ENCODE measurements around the gene ILF2.

The ILF2 gene

DNA sequence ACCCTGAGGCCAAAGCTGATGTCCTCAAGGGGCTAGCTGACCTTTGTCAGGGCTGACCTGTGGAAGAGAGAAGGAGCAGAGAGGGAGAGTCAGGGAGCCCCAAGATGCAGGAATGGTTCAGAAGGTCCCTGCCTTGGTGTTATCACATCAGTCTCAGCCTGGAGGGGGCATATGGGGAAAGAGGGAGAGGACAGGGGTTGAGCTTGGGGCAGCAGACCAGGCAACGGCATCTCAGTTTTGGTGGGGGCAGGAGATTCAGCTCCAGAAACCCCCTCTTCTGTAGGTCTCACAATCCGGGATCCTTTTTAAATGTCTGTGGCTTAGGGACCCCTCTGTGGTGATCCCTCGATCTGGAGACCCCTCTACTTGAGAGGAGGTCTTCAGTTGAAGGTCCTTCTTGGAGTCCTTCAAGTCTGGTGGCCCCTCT, 44.3 kb downstream of the ILF2 start:
- no peak for DNase-seq

DNA sequence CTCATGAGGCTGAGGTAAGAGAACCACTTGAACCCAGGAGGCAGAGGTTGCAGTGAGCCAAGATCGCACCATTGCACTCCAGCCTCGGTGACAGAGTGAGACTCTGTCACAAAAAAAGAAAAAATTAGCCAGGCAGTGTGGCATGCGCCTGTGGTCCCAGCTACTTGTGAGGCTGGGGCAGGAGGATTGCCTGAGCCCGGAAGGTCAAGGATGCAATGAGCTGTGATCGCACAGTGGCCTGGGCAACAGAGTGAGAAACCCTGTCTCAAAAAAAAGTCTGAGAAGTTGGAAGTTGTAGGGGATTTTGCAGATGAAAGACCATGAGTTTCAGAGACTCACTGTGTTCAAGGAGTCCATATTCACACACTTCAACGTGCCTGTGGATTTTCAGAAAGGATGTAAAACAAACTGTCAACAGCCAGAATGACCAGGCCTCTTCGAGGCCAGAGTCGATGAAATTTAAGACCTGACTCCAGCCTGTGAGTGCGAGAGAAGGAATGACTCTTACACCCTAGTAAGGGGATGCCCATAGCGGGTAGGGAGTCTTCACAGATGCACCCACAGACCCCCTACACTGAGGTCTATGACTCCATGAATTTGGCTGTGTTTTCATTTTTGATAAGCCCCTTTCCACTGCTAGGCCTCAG, 45.7 kb downstream of the ILF2 start:
- DNase-seq, result no peak

DNA sequence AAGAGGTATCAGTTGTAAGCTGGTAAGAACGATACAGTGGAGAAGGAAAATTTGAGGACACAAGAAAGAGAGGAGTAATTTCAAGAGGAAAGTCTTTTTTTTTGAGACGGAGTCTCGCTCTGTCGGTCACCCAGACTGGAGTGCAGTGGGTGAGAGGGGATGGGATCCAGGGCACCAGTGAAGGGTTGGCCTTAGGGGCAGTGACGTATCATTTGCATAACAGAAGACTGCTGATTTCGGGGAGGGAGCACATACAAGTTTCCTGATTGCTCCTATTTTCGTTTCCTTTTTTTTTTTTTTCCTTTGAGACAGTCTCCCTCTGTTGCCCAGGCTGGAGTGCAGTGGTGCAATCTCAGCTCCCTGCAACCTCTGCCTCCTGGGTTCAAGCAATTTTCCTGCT, 47.7 kb downstream of the ILF2 start:
- no peak for DNase-seq

DNA sequence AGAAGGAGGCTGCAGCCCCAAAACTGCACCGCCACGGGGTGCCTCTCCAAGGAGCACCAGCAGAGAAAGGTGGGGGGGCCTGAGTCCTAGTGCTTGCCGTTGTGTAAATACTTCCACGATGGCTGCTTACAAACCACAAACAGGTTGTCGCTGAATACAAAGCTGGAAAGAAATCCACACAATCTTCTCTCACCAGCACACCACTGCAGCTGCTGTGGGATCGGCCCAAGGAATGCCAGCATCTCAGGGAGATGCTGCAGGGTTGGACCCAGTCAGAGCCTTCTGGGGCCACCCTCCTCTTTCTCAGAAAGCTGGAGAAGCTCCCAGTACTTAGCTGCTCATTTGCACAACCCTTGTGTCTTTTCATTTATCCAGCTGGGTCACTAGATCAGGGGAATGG, 51.6 kb downstream of the ILF2 start:
- DNase-seq, result no peak

DNA sequence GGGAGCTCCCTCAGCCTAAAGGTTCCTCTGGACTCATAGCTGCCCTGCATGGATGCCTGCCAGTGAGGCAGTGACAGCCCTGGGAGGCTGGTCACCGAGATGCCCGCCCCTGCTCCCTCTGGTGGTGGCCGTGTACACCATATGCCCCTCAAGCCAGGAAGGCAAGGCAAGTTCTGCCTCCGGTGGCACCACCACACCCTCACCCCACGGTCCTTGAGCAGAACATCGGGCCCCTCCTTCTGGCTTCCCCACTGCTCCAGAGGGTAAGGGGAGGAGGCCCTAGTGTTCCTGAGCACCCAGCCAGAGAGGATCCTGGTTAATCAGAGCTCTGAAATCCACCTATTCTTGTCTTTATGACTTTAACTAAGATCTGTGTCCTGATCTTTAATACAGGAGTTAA, 53.1 kb downstream of the ILF2 start:
- no peak for DNase-seq

DNA sequence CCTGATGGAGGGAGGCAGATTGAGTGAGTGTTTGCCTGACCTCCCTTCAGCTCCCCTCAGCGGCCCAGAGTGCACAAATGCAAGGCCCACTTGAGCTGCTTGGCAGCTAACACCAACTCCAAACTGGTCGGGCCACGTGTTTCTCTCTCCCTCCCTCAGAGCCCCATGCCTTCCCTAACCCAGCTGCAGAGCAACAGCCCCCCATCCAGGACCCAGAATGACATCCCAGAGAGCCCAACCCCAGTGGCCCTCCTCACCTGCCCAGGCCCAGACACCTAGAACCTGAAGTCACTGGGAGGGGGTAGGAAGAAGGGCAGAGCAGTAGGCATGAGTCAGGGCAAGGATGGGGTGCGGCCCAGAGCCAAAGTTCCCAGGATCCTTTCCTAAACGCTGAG, 53.9 kb downstream of the ILF2 start:
- DNase-seq, result no peak

DNA sequence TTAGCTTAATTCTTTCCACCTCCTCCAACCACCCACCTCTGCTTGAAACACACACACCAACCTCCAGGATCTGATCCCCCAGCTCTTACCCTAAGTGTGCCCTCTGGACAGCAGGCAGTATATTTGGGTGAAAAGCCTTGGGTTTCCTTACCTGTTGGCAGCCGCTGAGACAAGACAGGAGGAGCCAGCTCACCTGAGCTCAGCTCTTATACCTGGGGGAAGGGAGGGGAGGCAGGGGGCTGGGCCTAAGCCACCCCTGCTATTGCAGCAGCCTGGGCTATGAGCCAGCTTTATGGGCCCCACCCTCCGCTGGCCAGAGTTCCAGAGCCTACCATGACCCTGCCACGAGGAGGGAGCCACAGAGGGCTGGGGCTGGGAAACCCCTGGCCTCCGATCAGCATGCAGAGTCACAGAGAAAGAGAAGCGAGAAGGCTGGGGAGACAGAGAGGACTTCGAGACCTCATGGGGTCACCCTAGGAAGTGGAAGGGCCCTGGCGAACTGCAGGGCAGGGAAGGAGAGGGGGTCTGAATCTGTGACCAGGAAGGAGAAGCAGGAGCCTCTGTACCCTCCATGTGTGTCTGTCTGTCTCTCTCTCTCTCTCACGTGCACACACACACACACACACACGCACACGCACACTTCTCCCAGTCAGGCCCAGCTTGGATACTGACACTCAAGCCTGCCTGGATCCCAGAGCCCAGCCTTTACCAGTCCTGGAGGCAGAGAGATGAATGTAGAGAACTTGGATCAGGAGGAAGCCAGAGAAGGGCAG, 54.5 kb downstream of the ILF2 start, which contains the start of gene S100A14:
Gene S100A14, minus strand, starts transcription at position 182 of the 773 bp plus-strand sequence. CDS start 467 bp downstream, outside the sequence.
- no peak for DNase-seq

DNA sequence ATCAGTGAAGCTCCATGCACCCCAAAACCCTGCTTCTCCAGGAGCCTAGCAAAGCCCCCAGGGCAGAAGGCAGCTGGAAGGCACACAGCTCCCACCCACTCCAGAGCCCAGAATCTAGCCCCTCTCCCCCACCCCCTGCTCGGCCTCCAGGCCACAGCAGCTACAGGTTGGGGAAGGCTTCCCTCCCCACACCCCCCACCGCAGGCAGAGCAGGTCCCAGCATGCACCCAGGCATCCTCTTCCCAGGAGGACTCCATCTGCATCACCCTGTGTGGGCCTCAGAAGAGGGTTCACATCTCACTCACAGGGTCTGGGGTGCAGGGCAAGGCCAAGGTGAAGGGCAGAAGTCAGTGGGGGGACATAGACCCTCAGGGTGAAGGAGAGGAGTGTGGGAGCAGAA, 55.4 kb downstream of the ILF2 start:
- no peak for DNase-seq

DNA sequence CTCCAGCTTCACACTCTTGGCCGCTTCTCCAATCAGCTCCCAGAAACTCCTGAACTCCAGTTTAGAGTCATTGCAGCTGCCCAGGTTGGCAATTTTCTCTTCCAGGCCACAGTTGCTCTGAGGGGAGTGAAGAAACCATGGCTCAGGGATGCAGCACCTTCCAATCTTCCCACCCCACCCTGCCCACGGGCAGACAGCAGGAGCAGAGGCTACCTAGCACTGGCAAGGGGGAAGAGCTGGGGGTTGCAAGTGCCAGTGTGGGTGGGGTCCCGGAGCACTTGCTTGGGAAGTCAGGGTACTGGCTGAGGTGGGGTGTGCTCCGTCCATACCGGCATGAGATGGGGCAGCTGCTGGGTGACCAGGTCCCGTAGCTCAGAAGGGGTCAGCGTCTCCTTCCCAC, 55.9 kb downstream of the ILF2 start:
- no peak for DNase-seq

DNA sequence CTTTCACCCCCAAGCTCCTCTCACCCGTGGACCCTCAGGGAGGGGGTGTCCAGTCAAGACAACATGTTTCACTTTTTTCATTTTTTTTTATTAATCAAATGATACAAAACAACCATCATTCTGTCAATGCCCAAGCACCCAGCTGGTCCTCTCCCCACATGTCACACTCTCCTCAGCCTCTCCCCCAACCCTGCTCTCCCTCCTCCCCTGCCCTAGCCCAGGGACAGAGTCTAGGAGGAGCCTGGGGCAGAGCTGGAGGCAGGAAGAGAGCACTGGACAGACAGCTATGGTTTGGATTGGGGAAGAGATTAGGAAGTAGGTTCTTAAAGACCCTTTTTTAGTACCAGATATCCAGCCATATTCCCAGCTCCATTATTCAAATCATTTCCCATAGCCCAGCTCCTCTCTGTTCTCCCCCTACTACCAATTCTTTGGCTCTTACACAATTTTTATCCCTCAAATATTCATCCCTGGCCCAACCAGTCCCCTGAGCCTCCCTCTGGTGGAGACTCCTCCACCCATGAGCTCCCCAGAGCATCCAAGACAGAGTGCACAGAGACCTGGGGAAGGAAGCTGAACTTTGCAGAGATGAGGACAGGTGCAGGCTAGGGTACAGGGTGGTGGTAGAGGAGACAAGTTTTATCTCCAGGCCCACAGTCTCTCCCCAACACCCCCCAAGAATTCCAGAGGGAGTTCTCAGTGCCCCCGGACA, 56.4 kb downstream of the ILF2 start:
- DNase-seq, result no peak

DNA sequence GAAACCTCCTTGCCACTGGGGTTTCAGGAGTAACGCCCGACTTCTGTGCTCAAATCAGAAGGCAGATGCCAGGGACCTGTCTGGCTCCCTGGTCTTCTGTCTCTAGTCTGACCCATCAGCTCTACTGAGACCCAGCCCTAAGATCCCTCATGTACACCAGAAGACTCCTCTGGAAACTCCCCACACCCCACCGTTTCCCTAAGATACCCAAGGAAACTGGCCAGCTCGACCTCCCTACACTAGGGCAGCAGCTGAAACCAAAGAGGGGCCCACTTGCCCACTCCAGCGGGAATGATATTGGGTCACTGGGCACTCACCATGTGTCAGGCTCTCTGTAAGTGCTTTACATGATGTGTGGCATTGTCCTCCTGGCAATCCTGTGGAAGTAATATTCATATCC, 57.4 kb downstream of the ILF2 start:
- no peak for DNase-seq

DNA sequence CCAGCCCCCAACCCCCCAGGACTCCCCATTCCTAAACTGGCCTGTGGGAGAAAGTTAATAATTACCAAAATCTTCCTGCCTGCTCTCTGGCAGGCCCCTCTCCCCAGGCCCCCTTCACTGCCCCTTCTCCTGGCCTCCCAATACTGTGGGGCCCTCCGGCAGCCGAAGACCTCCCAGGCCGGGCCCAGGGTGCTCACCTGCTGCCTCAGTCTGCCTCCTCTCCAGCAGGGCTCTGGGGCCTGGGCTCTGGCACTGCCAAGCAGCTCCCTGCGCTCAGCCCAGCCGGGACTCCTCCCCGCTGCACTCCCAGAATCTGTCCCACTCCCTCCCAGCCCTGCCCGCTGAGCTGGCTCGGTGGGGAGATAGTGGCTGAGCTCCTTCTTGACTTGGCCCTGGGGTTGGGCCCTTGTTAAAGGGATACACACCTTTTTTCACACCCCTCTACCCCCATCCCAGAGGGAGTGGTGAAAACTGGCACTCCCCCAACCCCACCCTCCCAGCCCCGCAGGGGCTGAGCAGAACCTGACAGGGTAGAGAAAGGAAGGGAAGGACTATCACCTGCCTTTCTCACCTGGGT, 58.0 kb downstream of the ILF2 start, which contains the start of gene S100A16:
Gene S100A16, minus strand, starts transcription at position 383 of the 577 bp plus-strand sequence. CDS start 4,986 bp downstream, outside the sequence.
- no peak for DNase-seq

DNA sequence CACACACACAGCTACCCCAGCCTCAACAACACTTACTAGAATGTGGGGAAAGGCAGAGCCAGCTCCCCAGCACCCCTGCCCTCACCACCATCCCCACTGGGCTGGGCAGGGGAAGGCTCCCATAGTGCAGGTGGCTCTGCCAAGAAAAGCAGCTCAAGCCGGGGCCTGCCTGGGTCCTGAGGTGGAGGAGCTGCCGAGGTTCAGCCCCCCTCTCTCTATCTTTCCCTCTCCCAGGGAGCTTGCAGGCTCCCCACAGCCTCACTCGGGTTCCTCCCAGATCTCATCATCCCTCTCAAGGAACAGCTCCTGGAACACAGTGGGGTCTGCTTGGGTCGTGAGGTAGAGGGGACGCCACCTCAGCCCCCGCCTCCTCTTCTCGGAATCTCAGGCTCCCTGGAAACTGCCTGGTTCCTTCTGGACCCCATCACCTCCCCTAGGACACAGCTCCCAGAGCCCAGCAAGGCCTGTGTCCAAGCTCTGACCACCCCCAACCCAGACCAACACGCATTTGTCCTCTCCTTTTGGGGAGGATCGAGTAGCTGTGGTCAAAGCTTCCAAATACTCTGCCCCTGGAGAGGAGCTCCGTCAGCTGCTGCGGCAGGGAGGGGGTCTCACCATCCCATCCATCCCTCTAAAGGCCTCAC, 58.6 kb downstream of the ILF2 start:
- no peak for DNase-seq
